GM23338 (cell line): ENCODE measurements around the gene ZFP92.

Experiments
- CREB1 ChIP-seq: fragments of 250-450 bp; sonication (Bioruptor Pico); IDR thresholded peaks from 2 replicates; pipeline ENCODE4 v1.5.0; 2020; ENCODE audit warnings: low read depth, mild to moderate bottlenecking, moderate library complexity
- EZH2 ChIP-seq: fragments of 200-600 bp; sonication (generic); IDR thresholded peaks from one replicate; pipeline ENCODE4 v1.8.0; 2017; ENCODE audit warnings: antibody characterized with exemption, mild to moderate bottlenecking, low read depth; ENCODE audit not compliant: unreplicated experiment
- EZH2phosphoT487 ChIP-seq: fragments of 200-600 bp; sonication (generic); IDR thresholded peaks from one replicate; pipeline ENCODE4 v1.8.1; 2018; ENCODE audit warnings: antibody characterized with exemption; ENCODE audit not compliant: unreplicated experiment
- JUNB ChIP-seq: IDR thresholded peaks from one replicate; pipeline ENCODE4 v1.6.1; 2016; ENCODE audit warnings: antibody characterized with exemption; ENCODE audit not compliant: unreplicated experiment
- POLR2AphosphoS5 ChIP-seq: IDR thresholded peaks from 2 replicates; pipeline ENCODE4 v1.6.1; 2016; ENCODE audit warnings: antibody characterized with exemption, low read depth
- ZNF462 ChIP-seq: fragments of 250-450 bp; sonication (Bioruptor Pico); IDR thresholded peaks from 2 replicates; pipeline ENCODE4 v1.5.0; 2020; ENCODE audit warnings: mild to moderate bottlenecking, moderate library complexity
- TF ChIP-seq, protein P1 (sequence below), 2 experiments: fragments of 200-600 bp in 1 of 2; sonication (generic) in 1 of 2; conservative IDR thresholded peaks; 2 replicates each; pipeline versions ENCODE4 v1.5.1 to v1.6.1; 2016 to 2017; ENCODE audit warnings: antibody characterized with exemption in 2 of 2, low read depth in 2 of 2, mild to moderate bottlenecking in 2 of 2, moderate library complexity in 1 of 2

GRCh38 chrX:153410373-153410772 lies 899 bp upstream of the ZFP92 start:
- TF ChIP-seq ZNF462 (CRISPR knock-in tag) (no peak), EZH2 (no peak), POLR2AphosphoS5 (no peak), JUNB (no peak), EZH2phosphoT487 (no peak), CREB1 (no peak)
- TF ChIP-seq, protein P1, sequence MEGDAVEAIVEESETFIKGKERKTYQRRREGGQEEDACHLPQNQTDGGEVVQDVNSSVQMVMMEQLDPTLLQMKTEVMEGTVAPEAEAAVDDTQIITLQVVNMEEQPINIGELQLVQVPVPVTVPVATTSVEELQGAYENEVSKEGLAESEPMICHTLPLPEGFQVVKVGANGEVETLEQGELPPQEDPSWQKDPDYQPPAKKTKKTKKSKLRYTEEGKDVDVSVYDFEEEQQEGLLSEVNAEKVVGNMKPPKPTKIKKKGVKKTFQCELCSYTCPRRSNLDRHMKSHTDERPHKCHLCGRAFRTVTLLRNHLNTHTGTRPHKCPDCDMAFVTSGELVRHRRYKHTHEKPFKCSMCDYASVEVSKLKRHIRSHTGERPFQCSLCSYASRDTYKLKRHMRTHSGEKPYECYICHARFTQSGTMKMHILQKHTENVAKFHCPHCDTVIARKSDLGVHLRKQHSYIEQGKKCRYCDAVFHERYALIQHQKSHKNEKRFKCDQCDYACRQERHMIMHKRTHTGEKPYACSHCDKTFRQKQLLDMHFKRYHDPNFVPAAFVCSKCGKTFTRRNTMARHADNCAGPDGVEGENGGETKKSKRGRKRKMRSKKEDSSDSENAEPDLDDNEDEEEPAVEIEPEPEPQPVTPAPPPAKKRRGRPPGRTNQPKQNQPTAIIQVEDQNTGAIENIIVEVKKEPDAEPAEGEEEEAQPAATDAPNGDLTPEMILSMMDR (conservative IDR thresholded peaks at IDR 0.05; ENCODE audit: low read depth in 2 of 2), result no peak
